Mesenchymal stem cell (in vitro differentiated cells and primary cell): ENCODE results near the gene PECR.

Experiments used
- DNase-seq: peaks from one replicate; pipeline ENCODE4 v3.0.0-alpha.2; 2013
- H2AFZ ChIP-seq: one replicate; pipeline ENCODE4 v1.6.1; 2013; ENCODE audit warnings: low read depth, mild to moderate bottlenecking, control low read depth, inconsistent platforms, low read length, moderate library complexity
- H2AK5ac ChIP-seq: 2 replicates; pipeline ENCODE4 v1.6.1; 2013; ENCODE audit warnings: low read length, moderate library complexity, mild to moderate bottlenecking, inconsistent platforms; ENCODE audit not compliant: severe bottlenecking
- H2BK120ac ChIP-seq: one replicate; pipeline ENCODE4 v1.6.1; 2013; ENCODE audit warnings: low read depth, mild to moderate bottlenecking, inconsistent platforms, low read length, moderate library complexity
- H2BK12ac ChIP-seq, 2 experiments: one replicate each; pipeline ENCODE4 v1.6.1; 2013; ENCODE audit warnings: inconsistent platforms in 2 of 2, low read length in 2 of 2, mild to moderate bottlenecking in 2 of 2, moderate library complexity in 2 of 2, control low read depth in 1 of 2
- H2BK15ac ChIP-seq: one replicate; pipeline ENCODE4 v1.6.1; 2013; ENCODE audit warnings: mild to moderate bottlenecking, low read depth, inconsistent platforms; ENCODE audit not compliant: poor library complexity, severe bottlenecking
- H2BK5ac ChIP-seq: 2 replicates; pipeline ENCODE4 v1.6.1; 2013; ENCODE audit warnings: low read depth, mild to moderate bottlenecking, low read length, control low read depth, inconsistent platforms; ENCODE audit not compliant: poor library complexity, severe bottlenecking
- H3K14ac ChIP-seq, 2 experiments: one replicate each; pipeline ENCODE4 v1.6.1; 2013; ENCODE audit warnings: inconsistent platforms in 2 of 2, low read length in 2 of 2, control low read depth in 1 of 2, mild to moderate bottlenecking in 1 of 2, moderate library complexity in 1 of 2
- H3K18ac ChIP-seq, 2 experiments: one replicate each; pipeline ENCODE4 v1.6.1; 2013; ENCODE audit warnings: inconsistent platforms in 2 of 2, low read length in 2 of 2, control low read depth in 1 of 2, low read depth in 1 of 2, mild to moderate bottlenecking in 1 of 2
- H3K23ac ChIP-seq, 2 experiments: one replicate each; pipeline ENCODE4 v1.6.1; 2013; ENCODE audit warnings: inconsistent platforms in 2 of 2, low read length in 2 of 2, mild to moderate bottlenecking in 2 of 2, moderate library complexity in 2 of 2, control low read depth in 1 of 2
- H3K27ac ChIP-seq: 2 replicates; pipeline ENCODE4 v1.5.1; 2013; ENCODE audit warnings: mild to moderate bottlenecking, moderate library complexity, low read length, control low read depth, inconsistent platforms; ENCODE audit not compliant: poor library complexity, severe bottlenecking
- H3K27me3 ChIP-seq, 2 experiments: 2 replicates each; pipeline versions ENCODE4 v1.6.1 to v1.7.0; 2013; ENCODE audit warnings: low read length in 2 of 2, mild to moderate bottlenecking in 2 of 2, moderate library complexity in 2 of 2, control low read depth in 1 of 2, inconsistent platforms in 1 of 2; ENCODE audit not compliant: control insufficient read depth in 1 of 2, insufficient read depth in 1 of 2
- H3K36me3 ChIP-seq, 2 experiments: 2 replicates each; pipeline versions ENCODE4 v1.6.1 to v1.7.0; 2013; ENCODE audit warnings: low read length in 2 of 2, control low read depth in 1 of 2, inconsistent platforms in 1 of 2, low read depth in 1 of 2, mild to moderate bottlenecking in 1 of 2; ENCODE audit not compliant: insufficient read depth in 2 of 2, control insufficient read depth in 1 of 2
- H3K4ac ChIP-seq, 2 experiments: one replicate each; pipeline ENCODE4 v1.6.1; 2013; ENCODE audit warnings: inconsistent platforms in 2 of 2, low read length in 2 of 2, mild to moderate bottlenecking in 2 of 2, moderate library complexity in 2 of 2, control low read depth in 1 of 2, low read depth in 1 of 2
- H3K4me1 ChIP-seq: 2 replicates; pipeline ENCODE4 v1.6.1; 2013; ENCODE audit warnings: low read depth, low read length, control low read depth; ENCODE audit not compliant: control insufficient read depth, insufficient read depth
- H3K4me2 ChIP-seq: 2 replicates; pipeline ENCODE4 v1.6.1; 2013; ENCODE audit warnings: low read length, mild to moderate bottlenecking, inconsistent platforms; ENCODE audit not compliant: poor library complexity, severe bottlenecking
- H3K4me3 ChIP-seq, 2 experiments: 2 replicates each; pipeline versions ENCODE4 v1.5.1 to v1.7.0; 2013; ENCODE audit warnings: low read length in 2 of 2, mild to moderate bottlenecking in 2 of 2, control low read depth in 1 of 2, low read depth in 1 of 2; ENCODE audit not compliant: insufficient read depth in 1 of 2
- H3K79me1 ChIP-seq: replicated peaks from 2 replicates; pipeline ENCODE4 v1.6.1; 2013; ENCODE audit warnings: mild to moderate bottlenecking, control low read depth, low read length, inconsistent platforms; ENCODE audit not compliant: poor library complexity, severe bottlenecking
- H3K9ac ChIP-seq: 2 replicates; pipeline ENCODE4 v1.7.0; 2013; ENCODE audit warnings: mild to moderate bottlenecking, low read length, moderate library complexity
- H3K9me3 ChIP-seq: 2 replicates; pipeline ENCODE4 v1.7.0; 2013; ENCODE audit warnings: mild to moderate bottlenecking, low read length; ENCODE audit not compliant: control insufficient read depth
- H4K8ac ChIP-seq: one replicate; pipeline ENCODE4 v1.6.1; 2013; ENCODE audit warnings: inconsistent platforms, mild to moderate bottlenecking, low read length, moderate library complexity
- H4K91ac ChIP-seq: one replicate; pipeline ENCODE4 v1.6.1; 2013; ENCODE audit warnings: mild to moderate bottlenecking, low read length, inconsistent platforms
- WGBS: methylation state at CpG from one replicate; pipeline ENCODE4 v1.1.7; 2013; ENCODE audit warnings: mixed read lengths; 5-methylcytosine and 5-hydroxymethylcytosine counted together

Gene PECR

DNA sequence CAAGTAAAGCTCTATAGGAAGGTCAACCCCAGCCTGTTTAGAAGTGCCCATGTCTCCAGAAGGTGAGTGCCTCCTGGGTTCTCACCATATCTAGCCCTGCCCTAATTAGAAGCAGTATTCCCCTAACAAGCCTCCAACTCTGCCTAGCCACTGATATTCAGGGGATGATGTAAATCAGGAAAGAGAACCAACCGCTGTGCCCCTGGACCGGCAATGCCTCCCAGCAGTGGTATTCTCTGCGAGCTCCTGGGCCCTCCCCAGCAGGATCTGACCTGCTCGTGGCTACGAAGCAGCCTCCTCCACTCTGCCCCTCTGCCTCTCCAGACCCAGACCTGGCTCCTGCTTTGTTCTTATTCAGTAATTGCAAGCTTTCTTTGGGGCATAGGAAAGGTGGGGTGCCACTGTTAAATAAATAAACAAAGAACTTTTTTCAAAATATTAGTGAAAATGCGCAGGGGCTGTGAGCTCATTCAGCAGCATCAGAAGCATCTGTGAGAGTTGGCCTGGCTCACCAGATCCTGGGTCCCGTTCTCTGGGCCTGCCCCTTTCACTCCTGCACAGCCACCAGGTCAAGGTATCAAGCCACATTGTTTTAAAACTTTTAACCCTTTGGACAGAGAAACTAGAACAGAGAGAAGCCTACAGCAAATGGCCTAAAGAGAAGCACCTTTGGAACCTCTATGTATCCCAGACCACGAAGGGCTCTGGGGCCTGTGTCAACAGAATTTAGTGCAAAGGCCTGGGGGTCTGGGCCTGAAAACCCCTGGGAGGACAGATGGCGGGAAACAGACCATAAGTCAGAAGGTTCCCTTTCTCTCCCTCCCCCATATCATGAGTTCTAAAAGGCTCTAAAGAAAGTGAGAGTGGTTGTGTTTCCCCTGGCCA is 80.2 kb downstream of the PECR start:
- DNase-seq, result no peak
- Histone ChIP-seq H3K23ac (no peak overlapping the region), H3K4me3 (no peak overlapping the region), H3K79me1 (peaks cover 4% of the 10 kb centered on the region), H2BK15ac (no peak overlapping the region), H3K18ac (no peak overlapping the region), H3K27ac (no peak overlapping the region), H2AK5ac (no peak overlapping the region), H3K4ac (no peak overlapping the region), H2BK5ac (no peak overlapping the region), H3K4me1 (peaks cover 4% of the 10 kb centered on the region), H2BK12ac (no peak overlapping the region), H2BK120ac (no peak overlapping the region), H3K14ac (no peak overlapping the region), H3K27me3 (peaks cover 0 to 4% of the 10 kb centered on the region in 2 experiments), H3K36me3 (peaks cover 0 to 13% of the 10 kb centered on the region in 2 experiments), H3K4me2 (no peak overlapping the region), H4K8ac (no peak overlapping the region), H3K9ac (no peak overlapping the region), H4K91ac (no peak overlapping the region), H2AFZ (no peak overlapping the region), H3K9me3 (no peaks in the 10 kb centered on the region)
- WGBS, result 73% methylated on average over 8 of the region's 9 CpGs

DNA sequence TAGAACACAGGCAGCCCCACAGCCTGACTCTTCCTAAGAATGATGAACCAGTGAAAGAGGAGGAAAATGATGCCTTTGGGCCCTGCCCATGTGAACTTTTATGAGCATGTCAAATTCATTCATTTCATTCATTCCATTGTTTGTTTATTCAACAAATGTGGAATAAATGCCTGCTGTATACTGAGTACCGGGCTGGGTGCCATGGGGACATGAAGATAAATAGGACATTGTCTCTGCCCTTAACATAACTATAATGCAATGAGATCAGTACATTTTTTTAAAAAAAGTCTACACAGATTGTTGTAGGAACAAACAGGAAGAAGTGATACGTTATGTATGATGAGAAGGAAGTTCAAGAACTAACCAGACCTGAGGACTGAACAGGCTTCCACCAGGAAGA is 83.0 kb downstream of the PECR start:
- H3K9ac ChIP-seq, result no peak overlapping the region
- no peak overlapping the region for H3K18ac ChIP-seq
- H3K9me3 ChIP-seq, result no peaks in the 10 kb centered on the region
- H3K27me3 ChIP-seq, result peaks cover 0 to 4% of the 10 kb centered on the region in 2 experiments
- H3K14ac ChIP-seq, result no peak overlapping the region
- H3K4me3 ChIP-seq, result no peak overlapping the region
- H2AK5ac ChIP-seq, result no peak overlapping the region
- 84% methylated on average over 1 of the region's 2 CpGs for WGBS
- no peak overlapping the region for H4K91ac ChIP-seq
- H3K23ac ChIP-seq, result no peak overlapping the region
- H3K79me1 ChIP-seq, result peaks cover 4% of the 10 kb centered on the region
- H2AFZ ChIP-seq, result no peak overlapping the region
- no peak overlapping the region for H2BK12ac ChIP-seq
- H2BK120ac ChIP-seq, result no peak overlapping the region
- H2BK5ac ChIP-seq, result no peak overlapping the region
- H3K27ac ChIP-seq, result no peak overlapping the region
- no peaks in the 10 kb centered on the region for H3K4me1 ChIP-seq
- H3K36me3 ChIP-seq, result peaks cover 0 to 20% of the 10 kb centered on the region in 2 experiments
- H3K4ac ChIP-seq, result no peak overlapping the region
- H3K4me2 ChIP-seq, result no peak overlapping the region
- H2BK15ac ChIP-seq, result no peak overlapping the region
- H4K8ac ChIP-seq, result no peak overlapping the region
- no peak for DNase-seq

DNA sequence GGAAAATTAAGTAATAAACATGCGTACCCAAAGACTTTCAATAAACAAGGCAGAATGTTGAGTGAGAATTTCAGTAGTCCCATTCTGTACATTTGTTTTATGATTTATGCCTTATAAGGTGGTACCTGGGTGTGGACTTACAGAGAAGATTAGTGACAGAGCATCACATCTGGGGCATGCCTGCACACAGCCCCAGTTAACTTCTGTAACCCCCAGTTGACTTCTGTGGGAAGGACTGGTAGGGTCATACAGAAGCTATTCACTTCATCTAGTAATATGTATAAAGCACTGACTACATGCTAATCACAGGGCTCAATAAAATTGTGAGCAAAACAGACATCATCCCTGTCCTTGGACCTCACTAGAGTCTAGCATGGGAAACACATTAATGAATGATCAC is 84.4 kb downstream of the PECR start:
- H2BK5ac ChIP-seq, result no peak overlapping the region
- no peak overlapping the region for H2AK5ac ChIP-seq
- H3K18ac ChIP-seq, result no peak overlapping the region
- H3K4me3 ChIP-seq, result no peak overlapping the region
- peaks cover 0 to 20% of the 10 kb centered on the region in 2 experiments for H3K36me3 ChIP-seq
- H3K4me1 ChIP-seq, result no peaks in the 10 kb centered on the region
- no peak overlapping the region for H2BK120ac ChIP-seq
- no peak overlapping the region for H3K23ac ChIP-seq
- H3K79me1 ChIP-seq, result peaks cover 2% of the 10 kb centered on the region
- H2AFZ ChIP-seq, result no peak overlapping the region
- no peak overlapping the region for H2BK12ac ChIP-seq
- H2BK15ac ChIP-seq, result no peak overlapping the region
- no CpG with 5 or more reads among the region's 1 CpG for WGBS
- H4K91ac ChIP-seq, result no peak overlapping the region
- H3K9ac ChIP-seq, result no peak overlapping the region
- DNase-seq, result no peak
- no peak overlapping the region for H4K8ac ChIP-seq
- H3K4me2 ChIP-seq, result no peak overlapping the region
- no peak overlapping the region for H3K27ac ChIP-seq
- no peak overlapping the region for H3K14ac ChIP-seq
- H3K4ac ChIP-seq, result no peak overlapping the region
- no peaks in the 10 kb centered on the region for H3K9me3 ChIP-seq
- H3K27me3 ChIP-seq, result peaks cover 0 to under 1% of the 10 kb centered on the region in 2 experiments

DNA sequence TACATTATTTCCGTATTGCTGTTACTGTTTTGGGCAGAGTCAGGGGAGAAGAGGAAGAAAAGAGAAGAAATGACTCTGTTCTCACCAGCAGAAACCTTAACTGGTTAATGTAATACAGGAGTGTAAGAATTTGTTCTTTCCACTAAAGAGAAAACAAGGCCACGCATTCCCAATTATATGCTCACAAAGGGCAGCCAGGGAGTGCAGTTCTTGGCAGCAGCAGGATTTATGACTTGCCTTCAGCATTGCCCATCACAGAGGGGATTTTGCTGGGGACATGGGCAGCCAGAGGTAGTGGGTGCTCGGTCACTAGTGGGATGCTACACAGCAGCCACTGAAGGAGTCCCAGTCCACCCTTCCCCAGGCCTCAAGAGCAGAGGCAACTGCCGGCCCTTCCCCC is 86.7 kb downstream of the PECR start:
- H3K79me1 ChIP-seq, result no peaks in the 10 kb centered on the region
- H3K9me3 ChIP-seq, result peaks cover 8% of the 10 kb centered on the region
- H3K18ac ChIP-seq, result no peak overlapping the region
- no peak overlapping the region for H2BK12ac ChIP-seq
- H3K4me3 ChIP-seq, result no peak overlapping the region
- 87% methylated on average over 3 of the region's 4 CpGs for WGBS
- H3K14ac ChIP-seq, result no peak overlapping the region
- no peak overlapping the region for H4K91ac ChIP-seq
- H3K27ac ChIP-seq, result no peak overlapping the region
- peaks cover 0 to 20% of the 10 kb centered on the region in 2 experiments for H3K36me3 ChIP-seq
- H3K23ac ChIP-seq, result no peak overlapping the region
- no peak overlapping the region for H3K9ac ChIP-seq
- DNase-seq, result no peak
- no peak overlapping the region for H4K8ac ChIP-seq
- H3K4me2 ChIP-seq, result no peak overlapping the region
- H2AK5ac ChIP-seq, result no peak overlapping the region
- H3K4ac ChIP-seq, result no peak overlapping the region
- H2BK5ac ChIP-seq, result no peak overlapping the region
- H2BK120ac ChIP-seq, result no peak overlapping the region
- H2BK15ac ChIP-seq, result no peak overlapping the region
- no peak overlapping the region for H2AFZ ChIP-seq
- H3K27me3 ChIP-seq, result no peaks in the 10 kb centered on the region
- no peaks in the 10 kb centered on the region for H3K4me1 ChIP-seq
